ENCODE data around the gene CALCB.
A peak's percentile ranks its signal among the peaks of the same experiment; 100 is the strongest.

Gene CALCB

DNA sequence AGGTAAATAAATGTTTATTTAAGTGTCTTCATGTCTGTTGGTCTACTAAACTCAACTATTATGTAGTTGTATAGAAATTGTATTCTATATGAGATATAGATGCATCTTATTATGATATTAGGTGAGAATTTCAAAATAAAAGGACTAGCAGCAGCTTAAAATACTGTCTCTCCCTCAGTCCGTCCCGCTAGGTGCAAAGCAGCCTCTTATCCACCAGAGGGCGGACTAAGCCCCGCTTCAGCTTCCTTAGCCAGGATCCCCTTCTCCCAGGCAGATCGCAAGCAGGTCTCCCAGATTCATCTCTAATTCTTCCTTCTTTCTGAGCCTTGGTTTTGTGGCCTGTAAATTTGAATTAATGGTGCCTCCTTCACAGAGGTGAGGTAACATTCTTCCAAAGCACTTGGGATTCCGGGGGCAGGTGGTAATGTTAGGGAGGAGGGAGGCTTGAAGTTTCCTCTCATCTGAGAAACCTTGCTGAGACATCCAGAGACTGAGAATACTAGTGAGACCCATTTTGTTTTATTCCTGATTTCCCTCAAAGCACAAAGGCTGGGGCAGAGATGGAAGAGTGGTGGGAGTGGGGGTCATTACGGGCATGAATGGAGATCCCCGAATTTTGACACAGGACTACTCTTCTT is 27.8 kb downstream of the CALCB start:
- H3K4me3 ChIP-seq (ENCODE audit: low read length) = no peak overlapping the region
- TF ChIP-seq, protein P1, sequence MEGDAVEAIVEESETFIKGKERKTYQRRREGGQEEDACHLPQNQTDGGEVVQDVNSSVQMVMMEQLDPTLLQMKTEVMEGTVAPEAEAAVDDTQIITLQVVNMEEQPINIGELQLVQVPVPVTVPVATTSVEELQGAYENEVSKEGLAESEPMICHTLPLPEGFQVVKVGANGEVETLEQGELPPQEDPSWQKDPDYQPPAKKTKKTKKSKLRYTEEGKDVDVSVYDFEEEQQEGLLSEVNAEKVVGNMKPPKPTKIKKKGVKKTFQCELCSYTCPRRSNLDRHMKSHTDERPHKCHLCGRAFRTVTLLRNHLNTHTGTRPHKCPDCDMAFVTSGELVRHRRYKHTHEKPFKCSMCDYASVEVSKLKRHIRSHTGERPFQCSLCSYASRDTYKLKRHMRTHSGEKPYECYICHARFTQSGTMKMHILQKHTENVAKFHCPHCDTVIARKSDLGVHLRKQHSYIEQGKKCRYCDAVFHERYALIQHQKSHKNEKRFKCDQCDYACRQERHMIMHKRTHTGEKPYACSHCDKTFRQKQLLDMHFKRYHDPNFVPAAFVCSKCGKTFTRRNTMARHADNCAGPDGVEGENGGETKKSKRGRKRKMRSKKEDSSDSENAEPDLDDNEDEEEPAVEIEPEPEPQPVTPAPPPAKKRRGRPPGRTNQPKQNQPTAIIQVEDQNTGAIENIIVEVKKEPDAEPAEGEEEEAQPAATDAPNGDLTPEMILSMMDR (conservative IDR thresholded peaks at IDR 0.05; ENCODE audit: low read length) = peak; percentile 99
- peak; percentile 70 for DNase-seq (ENCODE audit: low read depth)

DNA sequence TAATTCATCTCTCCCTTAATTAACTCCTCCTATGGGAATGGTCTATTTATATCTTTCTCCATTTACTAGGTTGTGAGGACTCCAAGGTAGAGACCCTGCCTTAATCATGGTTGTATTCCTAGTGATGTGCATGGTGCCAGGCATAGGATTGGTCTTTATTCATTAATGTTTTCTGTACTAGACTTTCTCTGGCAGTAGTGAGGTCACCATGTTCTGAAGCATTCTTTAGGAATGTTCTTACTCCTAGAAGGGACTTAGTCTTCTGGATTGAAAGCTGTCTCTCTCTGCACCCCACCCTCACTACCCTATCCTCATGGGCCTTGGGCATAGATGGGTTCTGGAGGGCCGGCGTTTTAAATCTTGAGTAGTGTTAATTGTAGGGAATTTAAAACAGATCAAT is 30.8 kb downstream of the CALCB start:
- TF ChIP-seq, protein P1 (conservative IDR thresholded peaks at IDR 0.05; ENCODE audit: low read length) = no peak
- DNase-seq (ENCODE audit: low read depth) = peak; percentile 12
- no peak overlapping the region for H3K4me3 ChIP-seq (ENCODE audit: low read length)

DNA sequence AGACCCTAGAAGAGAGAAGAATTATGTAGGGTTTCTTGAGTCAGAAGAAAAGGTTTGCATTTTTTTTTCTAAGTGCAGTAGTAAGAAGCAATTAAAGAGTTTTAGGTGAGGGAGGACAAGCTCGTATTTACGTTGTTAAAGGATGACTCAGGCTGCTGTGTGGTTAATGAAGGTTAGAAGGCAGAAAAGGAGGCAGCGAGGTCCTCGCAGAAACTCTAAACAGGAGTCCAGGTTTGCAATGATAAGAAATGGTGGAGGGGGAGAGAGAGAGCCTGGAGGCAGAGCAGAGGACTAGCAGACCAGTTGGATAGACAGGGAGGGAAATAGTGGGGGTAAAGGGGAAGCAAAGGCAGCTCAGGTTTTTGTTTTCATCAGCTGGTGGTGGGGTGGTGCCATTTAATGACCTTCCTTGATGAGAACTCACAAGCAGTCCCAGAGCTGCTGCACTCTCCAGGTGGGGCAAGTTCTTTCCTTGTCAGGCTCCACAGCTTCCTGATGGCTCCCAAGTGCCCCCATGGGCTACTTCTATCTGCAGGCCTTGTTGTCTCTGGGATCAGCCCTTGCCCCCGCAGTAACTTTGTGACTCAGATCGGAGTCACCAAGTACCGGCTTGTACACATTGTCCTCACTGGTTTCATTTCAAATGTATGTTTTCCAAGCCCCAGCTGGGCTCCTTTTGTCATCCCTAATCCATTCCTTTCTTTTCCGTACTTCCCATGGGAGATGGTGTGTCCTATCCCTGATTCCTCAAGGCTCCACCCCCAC is 33.0 kb downstream of the CALCB start:
- H3K4me3 ChIP-seq (ENCODE audit: low read length) = no peak overlapping the region
- peak; percentile 75 for DNase-seq (ENCODE audit: low read depth)
- TF ChIP-seq, protein P1 (conservative IDR thresholded peaks at IDR 0.05; ENCODE audit: low read length) = no peak

DNA sequence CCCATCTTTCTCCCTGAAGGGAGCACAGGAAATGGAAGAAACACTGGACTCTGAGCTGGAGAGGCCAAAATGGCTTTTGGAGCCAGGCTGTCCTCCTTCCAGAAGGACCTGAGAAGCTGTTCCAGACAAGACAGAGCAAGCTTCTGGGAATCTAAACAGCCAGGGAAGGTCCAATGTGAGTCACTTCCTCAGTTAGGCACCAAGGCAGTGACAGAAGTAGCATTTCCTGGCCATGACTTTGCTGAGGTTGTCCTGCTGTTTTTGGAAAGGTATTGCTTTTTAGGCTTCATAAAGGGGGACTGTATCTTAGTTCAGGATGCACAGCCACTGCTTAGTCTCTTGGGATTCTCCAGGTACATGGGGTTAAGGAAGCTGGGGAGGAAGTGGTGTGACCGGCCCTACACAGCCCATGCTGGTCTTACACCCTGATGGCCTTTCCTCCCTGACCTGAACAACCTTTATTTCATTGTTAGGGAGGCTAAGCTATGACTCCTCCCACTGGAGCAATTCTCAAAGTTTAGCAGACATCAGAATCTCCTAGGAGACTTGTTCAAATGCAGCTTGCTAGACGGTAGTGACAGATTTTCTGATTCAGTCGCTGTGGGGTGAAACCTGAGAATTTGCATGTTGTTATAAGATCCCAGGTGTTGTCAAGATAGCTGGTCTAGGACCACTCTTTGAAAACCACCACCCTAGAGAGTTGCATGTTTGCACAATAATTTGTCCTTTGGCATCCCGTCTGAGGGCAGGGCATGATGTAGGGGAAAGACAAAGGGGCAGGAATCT is 34.5 kb downstream of the CALCB start:
- no peak overlapping the region for H3K4me3 ChIP-seq (ENCODE audit: low read length)
- TF ChIP-seq, protein P1 (conservative IDR thresholded peaks at IDR 0.05; ENCODE audit: low read length) = no peak
- DNase-seq (ENCODE audit: low read depth) = peak; percentile 35

DNA sequence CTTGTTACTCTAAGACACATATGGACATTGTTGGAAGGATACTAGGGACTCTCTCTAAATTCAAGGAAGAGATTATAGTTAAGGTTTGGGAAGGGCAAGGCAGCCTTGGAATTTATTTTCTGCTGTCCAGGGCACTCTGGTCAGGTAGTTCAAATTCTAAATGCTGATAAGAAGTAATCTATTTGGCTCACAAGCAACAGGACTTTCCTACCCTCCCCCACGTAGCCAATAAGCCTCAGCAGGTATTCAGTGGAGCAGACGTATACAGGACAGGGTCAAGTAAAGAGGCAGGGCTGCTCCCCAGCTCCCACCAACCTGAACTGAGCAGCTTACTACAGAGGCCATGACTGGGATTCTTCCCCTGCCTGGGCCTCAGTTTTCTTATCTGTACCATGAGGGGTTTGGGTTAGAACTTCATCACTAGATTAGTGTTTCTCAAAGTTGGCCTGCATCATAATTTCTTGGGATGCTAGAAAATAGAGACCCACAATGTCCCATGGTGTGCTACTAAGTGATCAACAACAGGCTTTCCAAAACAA is 35.3 kb downstream of the CALCB start:
- no peak for DNase-seq (ENCODE audit: low read depth)
- TF ChIP-seq, protein P1 (conservative IDR thresholded peaks at IDR 0.05; ENCODE audit: low read length) = no peak
- H3K4me3 ChIP-seq (ENCODE audit: low read length) = no peak overlapping the region

DNA sequence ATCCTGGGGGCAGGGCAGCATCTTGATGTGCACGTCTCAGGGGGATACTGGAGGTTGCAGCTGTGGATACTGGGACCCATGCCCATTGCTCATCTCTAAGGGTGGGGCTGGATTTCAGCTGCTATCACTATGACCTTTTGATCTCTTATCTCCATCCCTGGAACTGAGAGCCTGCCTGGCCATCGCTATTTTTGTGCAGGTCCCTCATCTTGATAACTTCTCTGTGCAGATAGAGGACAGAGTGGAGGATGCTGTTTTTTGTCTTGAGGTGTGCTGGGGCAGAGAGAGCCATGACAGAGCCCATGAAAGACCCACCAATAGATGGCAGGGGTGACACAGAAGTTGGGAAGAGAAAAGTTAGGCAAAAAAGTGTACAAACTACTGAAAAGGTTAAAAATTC is 36.2 kb downstream of the CALCB start:
- no peak for DNase-seq (ENCODE audit: low read depth)
- TF ChIP-seq, protein P1 (conservative IDR thresholded peaks at IDR 0.05; ENCODE audit: low read length) = no peak
- no peak overlapping the region for H3K4me3 ChIP-seq (ENCODE audit: low read length)

All from AG10803 (cell line).